ENCODE measurements around the gene CSNK1G1. TPM values are rescaled to one million over a fixed set of nuclear protein-coding genes. Genes with fewer than 3 reads are reported as not detected.
A peak's percentile ranks its signal among the peaks of the same experiment; 100 is the strongest.
"Not testable (repeated sequence)": the region's sequence is repeated elsewhere in the genome, so short reads cannot be mapped to it uniquely, and the experiment has no call there.

The CSNK1G1 gene
- total RNA-seq, 1 donor = 34.0 TPM

DNA sequence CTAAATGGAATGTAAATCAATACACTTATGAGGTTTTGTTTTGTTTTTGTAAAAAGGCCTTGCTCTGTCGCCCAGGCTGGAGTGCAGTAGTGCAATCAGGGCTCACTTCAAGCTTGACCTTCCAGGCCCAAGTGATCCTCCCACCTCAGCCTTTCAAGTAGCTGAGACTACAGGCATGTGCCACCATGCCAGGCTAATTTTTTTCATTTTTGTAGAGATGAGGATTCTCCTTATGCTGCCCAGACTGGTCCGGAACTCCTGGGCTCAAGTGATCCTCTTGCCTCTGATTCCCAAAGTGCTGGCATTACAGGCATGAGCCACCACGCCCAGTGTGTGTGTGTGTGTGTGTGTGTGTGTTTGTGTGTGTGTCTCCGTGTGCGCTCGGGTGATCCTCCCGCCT lies 30.3 kb upstream of the CSNK1G1 start:
- no peak overlapping the region for H3K4me3 ChIP-seq (ENCODE audit: insufficient read depth, low read length)
- H4K20me1 ChIP-seq (ENCODE audit: insufficient read depth, low read length) = no peaks in the 10 kb centered on the region
- no peak overlapping the region for H2AFZ ChIP-seq (ENCODE audit: low read length)
- H3K4me2 ChIP-seq (ENCODE audit: insufficient read depth, low read length) = no peak overlapping the region
- peaks cover 6% of the 10 kb centered on the region for H3K4me1 ChIP-seq (ENCODE audit: insufficient read depth, low read length)
- no peak overlapping the region for H3K27ac ChIP-seq (ENCODE audit: low read depth, low read length)
- H3K9me3 ChIP-seq (ENCODE audit: low read depth, low read length) = no peaks in the 10 kb centered on the region
- DNase-seq (ENCODE audit: insufficient read length, low spot score, missing footprints) = no peak
- peaks cover 33% of the 10 kb centered on the region for H3K79me2 ChIP-seq (ENCODE audit: insufficient read depth, low read length)
- H3K27me3 ChIP-seq (ENCODE audit: insufficient read depth, low read length) = no peaks in the 10 kb centered on the region
- no peaks in the 10 kb centered on the region for H3K36me3 ChIP-seq (ENCODE audit: insufficient read depth, low read length)
- TF ChIP-seq, protein P1, sequence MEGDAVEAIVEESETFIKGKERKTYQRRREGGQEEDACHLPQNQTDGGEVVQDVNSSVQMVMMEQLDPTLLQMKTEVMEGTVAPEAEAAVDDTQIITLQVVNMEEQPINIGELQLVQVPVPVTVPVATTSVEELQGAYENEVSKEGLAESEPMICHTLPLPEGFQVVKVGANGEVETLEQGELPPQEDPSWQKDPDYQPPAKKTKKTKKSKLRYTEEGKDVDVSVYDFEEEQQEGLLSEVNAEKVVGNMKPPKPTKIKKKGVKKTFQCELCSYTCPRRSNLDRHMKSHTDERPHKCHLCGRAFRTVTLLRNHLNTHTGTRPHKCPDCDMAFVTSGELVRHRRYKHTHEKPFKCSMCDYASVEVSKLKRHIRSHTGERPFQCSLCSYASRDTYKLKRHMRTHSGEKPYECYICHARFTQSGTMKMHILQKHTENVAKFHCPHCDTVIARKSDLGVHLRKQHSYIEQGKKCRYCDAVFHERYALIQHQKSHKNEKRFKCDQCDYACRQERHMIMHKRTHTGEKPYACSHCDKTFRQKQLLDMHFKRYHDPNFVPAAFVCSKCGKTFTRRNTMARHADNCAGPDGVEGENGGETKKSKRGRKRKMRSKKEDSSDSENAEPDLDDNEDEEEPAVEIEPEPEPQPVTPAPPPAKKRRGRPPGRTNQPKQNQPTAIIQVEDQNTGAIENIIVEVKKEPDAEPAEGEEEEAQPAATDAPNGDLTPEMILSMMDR (IDR thresholded peaks at IDR 0.05; ENCODE audit: extremely low read depth, low read depth, low read length) = no peak

DNA sequence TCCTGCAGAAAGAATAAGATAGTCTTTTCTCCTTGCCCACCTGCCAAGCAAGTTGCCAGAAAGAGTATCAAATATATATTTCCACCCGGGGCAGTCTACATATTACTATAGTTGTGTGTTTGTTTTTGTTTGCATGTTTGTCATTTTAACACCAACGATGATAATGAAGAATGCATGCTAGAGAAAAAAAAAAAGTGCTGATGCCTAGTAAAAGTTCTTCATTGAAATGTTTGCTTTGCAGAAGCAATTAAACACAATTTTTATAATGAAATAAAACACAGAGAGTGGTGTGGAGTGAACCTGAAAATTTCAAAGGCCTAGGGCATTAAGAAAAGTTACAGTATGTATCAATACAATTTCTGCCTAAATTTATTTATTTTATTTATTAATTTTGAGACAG lies 27.8 kb upstream of the CSNK1G1 start:
- Histone ChIP-seq H3K4me2 (ENCODE audit: insufficient read depth, low read length) (no peak overlapping the region), H3K4me3 (ENCODE audit: insufficient read depth, low read length) (no peak overlapping the region), H3K36me3 (ENCODE audit: insufficient read depth, low read length) (no peaks in the 10 kb centered on the region), H3K27ac (ENCODE audit: low read depth, low read length) (no peak overlapping the region), H3K9me3 (ENCODE audit: low read depth, low read length) (no peaks in the 10 kb centered on the region), H3K79me2 (ENCODE audit: insufficient read depth, low read length) (peaks cover 26% of the 10 kb centered on the region), H2AFZ (ENCODE audit: low read length) (no peak overlapping the region), H4K20me1 (ENCODE audit: insufficient read depth, low read length) (no peaks in the 10 kb centered on the region), H3K27me3 (ENCODE audit: insufficient read depth, low read length) (no peaks in the 10 kb centered on the region), H3K4me1 (ENCODE audit: insufficient read depth, low read length) (peaks cover 20% of the 10 kb centered on the region)
- DNase-seq (ENCODE audit: insufficient read length, low spot score, missing footprints) = peak; percentile 52
- TF ChIP-seq, protein P1 (IDR thresholded peaks at IDR 0.05; ENCODE audit: extremely low read depth, low read depth, low read length) = no peak

DNA sequence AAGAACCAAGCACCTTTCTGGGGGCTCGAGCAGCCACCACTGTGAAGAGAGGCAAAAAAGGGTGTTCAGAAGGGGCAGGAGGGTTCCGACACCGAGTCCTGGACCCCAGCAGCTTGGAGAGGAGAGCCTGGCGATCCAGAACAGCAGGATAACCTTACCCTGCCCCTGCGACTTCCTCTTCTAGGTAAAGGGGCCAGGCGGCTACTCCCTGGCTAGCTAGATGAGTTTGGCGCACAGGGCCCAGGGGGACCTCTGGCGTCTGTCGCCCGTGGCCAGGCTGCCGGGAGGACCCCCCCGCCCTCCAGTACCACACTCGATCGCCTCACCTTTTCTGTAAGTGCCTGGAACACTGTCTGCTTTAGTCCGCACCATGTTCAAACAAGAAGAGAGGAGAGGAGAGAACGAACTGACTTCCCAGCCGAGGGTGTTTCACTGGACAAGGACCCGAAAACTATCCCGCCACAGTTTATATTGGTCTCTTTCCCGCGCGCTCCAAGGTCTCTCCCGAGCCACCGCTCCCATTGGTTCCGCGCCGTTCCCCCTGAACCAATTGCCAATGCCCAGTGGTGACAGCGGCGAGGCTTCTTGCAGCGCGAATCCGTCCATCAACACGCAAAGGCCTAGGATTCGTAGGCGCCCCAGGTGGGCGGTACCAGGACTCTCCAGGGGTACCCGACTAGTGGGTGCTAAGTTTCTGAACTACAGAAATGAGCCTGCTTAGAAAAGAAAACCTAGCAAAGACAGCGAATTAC lies 25.2 kb upstream of the CSNK1G1 start, which contains the start of gene PCLAF:
Gene PCLAF, minus strand, starts transcription at position 442 of the 752 bp plus-strand sequence. Its CDS starts 70 bp downstream, at position 372.
- Histone ChIP-seq H3K27ac (ENCODE audit: low read depth, low read length) (peak within 1 kb of the TSS; percentile 8), H4K20me1 (ENCODE audit: insufficient read depth, low read length) (no peaks in the 10 kb centered on the region), H3K36me3 (ENCODE audit: insufficient read depth, low read length) (no peaks in the 10 kb centered on the region), H3K4me2 (ENCODE audit: insufficient read depth, low read length) (peak within 1 kb of the TSS; percentile 87), H3K4me3 (ENCODE audit: insufficient read depth, low read length) (peak within 1 kb of the TSS; percentile 83), H2AFZ (ENCODE audit: low read length) (peak within 1 kb of the TSS; percentile 96), H3K9me3 (ENCODE audit: low read depth, low read length) (no peaks in the 10 kb centered on the region), H3K79me2 (ENCODE audit: insufficient read depth, low read length) (peaks cover 14% of the 10 kb centered on the region), H3K4me1 (ENCODE audit: insufficient read depth, low read length) (peaks cover 21% of the 10 kb centered on the region), H3K27me3 (ENCODE audit: insufficient read depth, low read length) (no peaks in the 10 kb centered on the region)
- TF ChIP-seq, protein P1 (IDR thresholded peaks at IDR 0.05; ENCODE audit: extremely low read depth, low read depth, low read length) = no peak
- DNase-seq (ENCODE audit: insufficient read length, low spot score, missing footprints) = peak; percentile 99

DNA sequence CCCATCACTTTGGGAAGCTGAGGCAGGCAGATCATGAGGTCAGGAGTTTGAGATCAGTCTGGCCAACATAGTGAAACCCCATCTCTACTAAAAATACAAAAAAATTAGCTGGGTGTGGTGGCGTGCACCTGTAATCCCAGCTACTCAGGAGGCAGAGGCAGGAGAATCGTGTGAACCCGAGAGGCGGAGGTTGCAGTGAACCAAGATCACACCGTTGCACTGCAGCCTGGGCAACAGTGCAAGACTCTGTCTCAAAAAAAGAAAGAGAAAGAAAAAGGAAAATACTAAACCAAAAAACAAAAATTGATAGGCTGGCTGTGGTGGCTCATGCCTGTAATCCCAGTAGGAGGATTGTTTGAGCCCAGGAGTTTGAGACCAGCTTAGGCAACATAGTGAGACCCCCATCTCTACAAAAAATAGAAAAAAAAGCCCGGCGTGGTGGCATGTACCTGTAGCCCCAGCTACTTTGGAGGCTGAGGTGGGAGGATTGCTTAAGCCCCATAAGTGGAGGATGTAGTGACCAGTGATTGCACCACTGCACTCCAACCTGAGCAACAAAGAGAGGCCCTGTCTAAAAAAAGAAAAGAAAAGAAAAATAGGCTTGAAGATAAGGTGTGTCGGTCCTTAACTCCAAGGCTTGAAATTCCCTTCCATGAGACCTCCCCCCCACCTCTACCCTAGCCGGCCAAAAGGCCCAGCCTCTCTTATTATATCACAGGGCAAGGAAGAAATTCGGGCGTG lies 24.3 kb upstream of the CSNK1G1 start:
- not testable (repeated sequence) for H3K27me3 ChIP-seq (ENCODE audit: insufficient read depth, low read length)

More for the DNA sequence above, 24.3 kb upstream of the CSNK1G1 start:
- DNase-seq (ENCODE audit: insufficient read length, low spot score, missing footprints); H3K36me3 ChIP-seq (ENCODE audit: insufficient read depth, low read length); H3K27ac ChIP-seq (ENCODE audit: low read depth, low read length); H3K9me3 ChIP-seq (ENCODE audit: low read depth, low read length); H4K20me1 ChIP-seq (ENCODE audit: insufficient read depth, low read length): not testable (repeated sequence)
- H2AFZ ChIP-seq (ENCODE audit: low read length) = peak overlapping the region; percentile 96
- peaks cover 21% of the 10 kb centered on the region for H3K4me1 ChIP-seq (ENCODE audit: insufficient read depth, low read length)
- H3K4me2 ChIP-seq (ENCODE audit: insufficient read depth, low read length) = peak overlapping the region; percentile 87
- H3K79me2 ChIP-seq (ENCODE audit: insufficient read depth, low read length) = peaks cover 14% of the 10 kb centered on the region
- peak overlapping the region; percentile 83 for H3K4me3 ChIP-seq (ENCODE audit: insufficient read depth, low read length)

All from osteoblast (primary cell).